KBM-7 (cell line): ENCODE results near the gene CHRND.
"Not testable (repeated sequence)": the region's sequence is repeated elsewhere in the genome, so short reads cannot be mapped to it uniquely, and the experiment has no call there.

ENCODE experiments used
- DNase-seq: peaks from one replicate; pipeline ENCODE4 v3.0.0-alpha.2; 2015
- in situ Hi-C: fragments of 300-500 bp; cut with MboI; formaldehyde crosslinking; loops from 2 replicates; pipeline ENCODE4 v1.14.3; 2020; ENCODE audit warnings: low sequenced_read_pairs, low pct_unique_long_range_greater_than_20kb, mixed read lengths

CHRND gene

GRCh38 chr2:232551776-232552175, 25.8 kb downstream of the CHRND start:
- no peak for DNase-seq
- in situ Hi-C loops = no loop called here

- in situ Hi-C loops = no loop called here
- DNase-seq = no peak
These were observed 30.5 kb downstream of the CHRND start for GRCh38 chr2:232556426-232556825.

GRCh38 chr2:232562515-232563151, 36.7 kb downstream of the CHRND start:
- in situ Hi-C loops = no loop called here
- DNase-seq = no peak

- in situ Hi-C loops = no loop called here
These were observed 37.6 kb downstream of the CHRND start for GRCh38 chr2:232563580-232563979.

GRCh38 chr2:232567721-232568120, 41.8 kb downstream of the CHRND start:
- DNase-seq = no peak
- in situ Hi-C loops = no loop called here

More at GRCh38 chr2:232563580-232563979, 37.6 kb downstream of the CHRND start:
- DNase-seq = no peak

GRCh38 chr2:232568161-232568560, 42.2 kb downstream of the CHRND start:
- in situ Hi-C loops = no loop called here
- no peak for DNase-seq

GRCh38 chr2:232569541-232569940, 43.6 kb downstream of the CHRND start:
- in situ Hi-C loops = no loop called here
- no peak for DNase-seq

- in situ Hi-C loops, DNase-seq: not testable (repeated sequence)
These were observed 44.5 kb downstream of the CHRND start for GRCh38 chr2:232570481-232570880.

- no peak for DNase-seq
- in situ Hi-C loops = no loop called here
These were observed 45.1 kb downstream of the CHRND start for GRCh38 chr2:232571026-232571474.

GRCh38 chr2:232573042-232573441, 47.1 kb downstream of the CHRND start:
- no peak for DNase-seq
- in situ Hi-C loops = no loop called here

- no peak for DNase-seq
- in situ Hi-C loops = no loop called here
These were observed 47.9 kb downstream of the CHRND start for GRCh38 chr2:232573771-232574435.

- in situ Hi-C loops = no loop called here
- DNase-seq = no peak
These were observed 48.9 kb downstream of the CHRND start for GRCh38 chr2:232574674-232575403.

- in situ Hi-C loops = no loop called here
- DNase-seq = no peak
These were observed 49.4 kb downstream of the CHRND start for GRCh38 chr2:232575404-232575746.

GRCh38 chr2:232576995-232577394, 51.0 kb downstream of the CHRND start:
- in situ Hi-C loops = no loop called here

GRCh38 chr2:232577841-232578240, 51.9 kb downstream of the CHRND start:
- in situ Hi-C loops = no loop called here
- DNase-seq = no peak

More at GRCh38 chr2:232576995-232577394, 51.0 kb downstream of the CHRND start:
- DNase-seq = no peak

GRCh38 chr2:232578626-232579025, 52.7 kb downstream of the CHRND start:
- no peak for DNase-seq
- in situ Hi-C loops = no loop called here

GRCh38 chr2:232580648-232580981, 54.7 kb downstream of the CHRND start:
- in situ Hi-C loops = no loop called here
- DNase-seq = no peak

GRCh38 chr2:232581725-232582124, 55.8 kb downstream of the CHRND start:
- in situ Hi-C loops = no loop called here
- no peak for DNase-seq

- no peak for DNase-seq
- in situ Hi-C loops = no loop called here
These were observed 58.3 kb downstream of the CHRND start for GRCh38 chr2:232584238-232584637.
